HEK293 (cell line): ENCODE measurements around the gene EDEM3.

ENCODE experiments used
- CTCF ChIA-PET: fragments of 350-600 bp; formaldehyde crosslinking; extraction: SDS; loops from one replicate; lab custom pipeline; 2021; ENCODE audit warnings: antibody characterized with exemption; lab: Yijun Ruan, JAX
- POLR2A ChIA-PET: fragments of 300-600 bp; formaldehyde crosslinking; extraction: SDS; loops from one replicate; lab custom pipeline; 2020; ENCODE audit warnings: antibody characterized with exemption, inconsistent platforms; lab: Yijun Ruan, JAX
- H3K27ac ChIP-seq: fragments of 200-500 bp; sonication (Bioruptor generic); 2 replicates; pipeline ENCODE4 v1.5.1; 2014; ENCODE audit warnings: low read depth, low read length, control low read depth, inconsistent platforms; ENCODE audit errors: extremely low read depth
- H3K36me3 ChIP-seq, 2 experiments: fragments of 200-500 bp in 1 of 2; sonication (Bioruptor generic) in 1 of 2; 1 replicate in 1 of 2; 2 replicates in 1 of 2; pipeline ENCODE4 v1.5.1; 2014 to 2017; ENCODE audit warnings: inconsistent platforms in 2 of 2, low read length in 2 of 2; ENCODE audit not compliant: control insufficient read depth in 2 of 2, insufficient read depth in 1 of 2
- H3K4me1 ChIP-seq: fragments of 200-500 bp; sonication (Bioruptor generic); 2 replicates; pipeline ENCODE4 v1.5.1; 2014; ENCODE audit warnings: mild to moderate bottlenecking, low read length, inconsistent platforms; ENCODE audit not compliant: control insufficient read depth, insufficient read depth
- H3K4me3 ChIP-seq: 2 replicates; pipeline ENCODE4 v1.5.1; 2011; ENCODE audit warnings: low read depth, mild to moderate bottlenecking, control low read depth, low read length, moderate library complexity
- H3K9me3 ChIP-seq: fragments of 200-500 bp; sonication (Bioruptor generic); 2 replicates; pipeline ENCODE4 v1.5.1; 2014; ENCODE audit warnings: low read depth, low read length, inconsistent platforms; ENCODE audit not compliant: control insufficient read depth, insufficient read depth
- ELK4 ChIP-seq: IDR thresholded peaks from 2 replicates; pipeline ENCODE4 v1.6.1; 2011; ENCODE audit warnings: mild to moderate bottlenecking, low read depth, low read length, borderline replicate concordance
- HIC1 ChIP-seq: fragments of 450-650 bp; formaldehyde crosslinking; IDR thresholded peaks from 2 replicates; pipeline ENCODE4 v1.5.1; 2016; ENCODE audit warnings: missing biosample characterization, missing genetic modification characterization
- HOXD13 ChIP-seq: sonication (generic); formaldehyde crosslinking; IDR thresholded peaks from 2 replicates; pipeline ENCODE4 v1.8.0; 2022; ENCODE audit warnings: missing genetic modification reagents, borderline replicate concordance
- IKZF3 ChIP-seq: fragments of 450-650 bp; IDR thresholded peaks from 2 replicates; pipeline ENCODE4 v1.5.0; 2018; ENCODE audit warnings: missing biosample characterization, mild to moderate bottlenecking, missing genetic modification characterization, moderate library complexity
- PATZ1 ChIP-seq: fragments of 450-650 bp; formaldehyde crosslinking; IDR thresholded peaks from 2 replicates; pipeline ENCODE4 v1.5.1; 2016; ENCODE audit warnings: missing biosample characterization, missing genetic modification characterization
- SCRT1 ChIP-seq: fragments of 450-650 bp; formaldehyde crosslinking; IDR thresholded peaks from 2 replicates; pipeline ENCODE4 v1.5.1; 2016; ENCODE audit warnings: missing biosample characterization, missing genetic modification characterization, borderline replicate concordance
- ZBTB6 ChIP-seq: fragments of 450-650 bp; formaldehyde crosslinking; IDR thresholded peaks from 2 replicates; pipeline ENCODE4 v1.5.1; 2017; ENCODE audit warnings: missing biosample characterization, missing genetic modification characterization
- ZNF112 ChIP-seq: fragments of 450-650 bp; formaldehyde crosslinking; IDR thresholded peaks from 2 replicates; pipeline ENCODE4 v1.5.0; 2017; ENCODE audit warnings: missing biosample characterization, missing genetic modification characterization
- ZNF155 ChIP-seq: fragments of 450-650 bp; formaldehyde crosslinking; IDR thresholded peaks from 2 replicates; pipeline ENCODE4 v1.5.1; 2016; ENCODE audit warnings: missing biosample characterization, missing genetic modification characterization
- ZNF26 ChIP-seq: fragments of 450-650 bp; formaldehyde crosslinking; IDR thresholded peaks from 2 replicates; pipeline ENCODE4 v1.5.1; 2016; ENCODE audit warnings: missing biosample characterization, missing genetic modification characterization
- ZNF266 ChIP-seq: fragments of 450-650 bp; formaldehyde crosslinking; IDR thresholded peaks from 2 replicates; pipeline ENCODE4 v1.5.1; 2016; ENCODE audit warnings: missing biosample characterization, missing genetic modification characterization, low read depth
- ZNF335 ChIP-seq: fragments of 450-650 bp; formaldehyde crosslinking; conservative IDR thresholded peaks from 2 replicates; pipeline ENCODE4 v1.5.1; 2016; ENCODE audit warnings: missing biosample characterization, missing genetic modification characterization
- ZNF404 ChIP-seq: fragments of 450-650 bp; formaldehyde crosslinking; IDR thresholded peaks from 2 replicates; pipeline ENCODE4 v1.5.1; 2017; ENCODE audit warnings: missing biosample characterization, missing genetic modification characterization
- ZNF48 ChIP-seq: fragments of 450-650 bp; formaldehyde crosslinking; IDR thresholded peaks from 2 replicates; pipeline ENCODE4 v1.5.1; 2016; ENCODE audit warnings: missing biosample characterization, missing genetic modification characterization
- ZNF544 ChIP-seq: fragments of 450-650 bp; formaldehyde crosslinking; IDR thresholded peaks from 2 replicates; pipeline ENCODE4 v1.5.0; 2017; ENCODE audit warnings: missing biosample characterization, missing genetic modification characterization
- ZNF610 ChIP-seq: fragments of 450-650 bp; formaldehyde crosslinking; IDR thresholded peaks from 2 replicates; pipeline ENCODE4 v1.5.1; 2016; ENCODE audit warnings: missing biosample characterization, missing genetic modification characterization, borderline replicate concordance
- ZNF629 ChIP-seq: fragments of 450-650 bp; formaldehyde crosslinking; IDR thresholded peaks from 2 replicates; pipeline ENCODE4 v1.5.1; 2017; ENCODE audit warnings: missing biosample characterization, missing genetic modification characterization
- ZNF837 ChIP-seq: fragments of 450-650 bp; formaldehyde crosslinking; IDR thresholded peaks from 2 replicates; pipeline ENCODE4 v1.5.1; 2016; ENCODE audit warnings: missing biosample characterization, missing genetic modification characterization
- ZNF843 ChIP-seq: fragments of 450-650 bp; formaldehyde crosslinking; IDR thresholded peaks from 2 replicates; pipeline ENCODE4 v1.5.1; 2016; ENCODE audit warnings: missing biosample characterization, missing genetic modification characterization

EDEM3 gene

GRCh38 chr1:184801503-184801902, 46.8 kb upstream of the EDEM3 start (continued):
- TF ChIP-seq IKZF3 (no peak), ZNF843 (tag by site-specific recombination) (no peak), ZNF837 (tag by site-specific recombination) (no peak), HOXD13 (CRISPR knock-in tag) (no peak), SCRT1 (tag by site-specific recombination) (no peak), ZNF335 (tag by site-specific recombination) (no peak), ZNF48 (tag by site-specific recombination) (no peak), ZNF26 (tag by site-specific recombination) (no peak), ZNF112 (tag by site-specific recombination) (no peak), ZNF544 (no peak), ZNF266 (tag by site-specific recombination) (no peak)

GRCh38 chr1:184800876-184801275, 46.2 kb upstream of the EDEM3 start:
- Histone ChIP-seq H3K9me3 (no peaks in the 10 kb centered on the region), H3K36me3 (no peaks in the 10 kb centered on the region), H3K27ac (no peak overlapping the region)
- POLR2A ChIA-PET, result no interaction called here
- CTCF ChIA-PET, result interaction anchor here (0.6 kb wide), 1 partner anchor 369 kb away, joined by 7 read pairs; no protein-coding TSS in a partner anchor
- TF ChIP-seq ZBTB6 (no peak), ELK4 (no peak), ZNF610 (tag by site-specific recombination) (no peak), HIC1 (no peak), ZNF404 (tag by site-specific recombination) (no peak), PATZ1 (tag by site-specific recombination) (no peak), ZNF155 (tag by site-specific recombination) (no peak), ZNF629 (no peak)
- TF ChIP-seq, all 188 proteins: peak for 0
- Histone ChIP-seq H3K4me3 (no peak overlapping the region), H3K4me1 (no peaks in the 10 kb centered on the region)
